Keratinocyte (primary cell): ENCODE results near the gene OR10G6.

Experiments
- CTCF ChIP-seq, 3 experiments: IDR thresholded peaks in 1 of 3; conservative IDR thresholded peaks in 1 of 3; optimal IDR thresholded peaks in 1 of 3; 2 replicates in 2 of 3; 3 replicates in 1 of 3; pipeline versions ENCODE3 to v1.5.1; 2011; ENCODE audit warnings: low read length in 3 of 3, mild to moderate bottlenecking in 3 of 3, moderate library complexity in 2 of 3, control low read depth in 1 of 3, inconsistent platforms in 1 of 3; ENCODE audit not compliant: insufficient read depth in 2 of 3; ENCODE audit errors: extremely low read depth in 1 of 3
- EZH2 ChIP-seq: IDR thresholded peaks from one replicate; pipeline ENCODE4 v1.6.1; 2012; ENCODE audit warnings: inconsistent platforms, mild to moderate bottlenecking, low read length, moderate library complexity

- no peak for TF ChIP-seq CTCF (optimal IDR thresholded peaks at IDR 0.05 in 1 of 3, IDR thresholded peaks at IDR 0.05 in 1 of 3, conservative IDR thresholded peaks at IDR 0.05 in 1 of 3; ENCODE audit: extremely low read depth in 1 of 3, insufficient read depth in 2 of 3, low read length in 3 of 3)
- TF ChIP-seq EZH2, result no peak
Observed at GRCh38 chr11:123973816-123974215, 21.1 kb downstream of the OR10G6 start.
